ENCODE data around the gene CAMKMT.

Gene CAMKMT

DNA sequence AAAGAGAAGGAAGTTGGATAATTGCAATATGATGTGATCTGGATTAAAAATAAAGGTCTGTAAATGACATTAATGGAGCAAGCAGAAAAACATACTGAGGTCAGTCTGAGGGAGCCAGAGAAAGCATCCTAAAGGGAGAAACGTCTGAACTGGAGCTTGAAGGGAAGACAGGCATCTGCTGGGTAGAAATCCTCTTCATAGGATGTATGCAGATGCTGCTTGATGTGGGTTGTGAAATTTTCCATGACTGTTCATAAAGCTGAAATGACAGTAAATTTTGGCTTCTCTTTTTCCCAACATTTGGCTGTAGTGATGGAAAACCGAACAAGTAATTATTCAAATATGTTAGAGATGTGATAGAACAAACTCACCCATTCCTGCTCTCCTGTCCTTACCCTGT is 287.6 kb downstream of the CAMKMT start:
- no peak for DNase-seq (ENCODE audit: low spot score)

GRCh38 chr2:44650796-44651195 is 289.0 kb downstream of the CAMKMT start:
- DNase-seq (ENCODE audit: low spot score), result no peak

GRCh38 chr2:44651974-44652373 is 290.2 kb downstream of the CAMKMT start:
- no peak for DNase-seq (ENCODE audit: low spot score)

- no peak for DNase-seq (ENCODE audit: low spot score)
Observed at GRCh38 chr2:44652701-44653100, 291.0 kb downstream of the CAMKMT start.

GRCh38 chr2:44655401-44655864 is 293.7 kb downstream of the CAMKMT start:
- no peak for DNase-seq (ENCODE audit: low spot score)

- no peak for DNase-seq (ENCODE audit: low spot score)
Observed at GRCh38 chr2:44656460-44656859, 294.7 kb downstream of the CAMKMT start.

- DNase-seq (ENCODE audit: low spot score), result no peak
Observed at GRCh38 chr2:44663471-44664073, 301.8 kb downstream of the CAMKMT start.

GRCh38 chr2:44668336-44668735 is 306.6 kb downstream of the CAMKMT start:
- no peak for DNase-seq (ENCODE audit: low spot score)

GRCh38 chr2:44671276-44671675 is 309.5 kb downstream of the CAMKMT start:
- no peak for DNase-seq (ENCODE audit: low spot score)

DNA sequence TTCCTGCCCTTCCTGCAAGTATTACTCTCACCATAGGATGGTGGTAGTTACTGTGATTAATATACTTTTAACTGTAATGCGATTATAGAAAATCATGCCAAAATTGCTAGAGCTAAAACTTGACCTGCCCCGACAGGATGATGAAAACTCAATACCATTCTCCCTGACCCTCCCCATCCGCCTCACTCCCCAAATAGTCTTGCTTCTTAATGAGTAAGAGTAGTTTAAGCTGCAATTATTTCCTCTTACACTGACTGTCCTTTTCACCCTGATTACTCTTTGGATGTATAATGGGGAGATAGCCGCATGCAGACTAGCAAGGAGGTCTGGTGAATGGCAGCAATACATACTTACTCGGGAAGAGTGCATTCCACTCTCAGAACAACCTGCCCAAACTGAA is 310.2 kb downstream of the CAMKMT start:
- DNase-seq (ENCODE audit: low spot score), result no peak

GRCh38 chr2:44672431-44672830 is 310.7 kb downstream of the CAMKMT start:
- no peak for DNase-seq (ENCODE audit: low spot score)

DNA sequence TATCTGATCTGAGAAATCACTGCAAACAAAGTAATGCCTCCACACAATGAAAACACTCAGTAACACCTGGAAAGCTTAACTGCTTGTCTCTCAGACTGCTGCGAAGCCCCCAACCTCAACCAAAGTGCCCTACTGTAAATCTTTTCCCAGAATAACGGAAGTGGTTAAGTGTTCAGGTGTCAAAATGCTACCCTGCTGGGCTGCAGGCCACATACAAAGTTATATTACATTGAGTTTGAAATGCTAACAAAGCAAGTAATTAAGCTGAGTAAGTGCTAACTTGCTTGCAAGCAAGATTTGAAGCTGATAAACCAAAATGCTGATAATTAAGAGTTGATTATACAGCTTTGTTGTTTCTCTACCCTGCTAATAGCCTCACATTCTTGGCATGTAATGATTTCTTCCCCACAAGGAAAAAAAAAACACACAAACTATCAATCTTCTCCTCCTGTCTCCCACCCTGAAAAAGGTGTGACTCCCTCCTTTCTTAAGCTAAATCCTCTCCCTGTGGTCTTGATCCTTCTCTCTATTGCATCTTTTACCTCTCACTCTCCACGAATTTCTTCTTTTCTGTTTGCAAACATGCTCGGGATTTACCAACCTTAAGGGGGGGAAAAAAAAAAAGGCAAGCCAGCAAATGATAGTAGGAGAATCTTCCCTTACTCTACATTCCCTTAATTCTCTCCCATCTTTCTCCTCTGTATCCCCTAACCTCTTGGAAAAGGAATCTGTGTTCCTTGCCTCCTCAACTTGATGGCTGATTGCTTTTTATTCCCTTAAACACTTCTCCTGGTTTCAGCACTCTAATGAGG is 312.9 kb downstream of the CAMKMT start:
- DNase-seq (ENCODE audit: low spot score), result no peak

DNA sequence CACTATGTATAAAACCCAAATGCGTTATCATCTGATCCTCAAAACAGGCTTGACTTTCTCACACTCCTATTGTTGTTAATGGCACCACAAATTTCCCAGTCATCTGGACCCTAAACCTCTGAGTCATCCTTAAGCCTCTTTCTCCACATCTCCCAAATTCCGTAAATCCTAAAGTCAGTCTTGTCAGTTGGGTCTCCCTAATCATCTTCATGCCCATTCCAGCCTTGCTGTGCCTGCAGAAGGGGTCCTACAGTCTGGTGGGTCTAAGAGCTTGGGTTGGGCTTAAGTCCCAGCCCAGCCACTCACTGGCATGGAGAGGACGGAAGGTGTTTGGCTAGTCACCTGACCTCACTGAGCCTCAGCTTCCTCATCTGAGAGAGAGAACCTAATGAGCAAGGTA is 314.6 kb downstream of the CAMKMT start:
- no peak for DNase-seq (ENCODE audit: low spot score)

DNA sequence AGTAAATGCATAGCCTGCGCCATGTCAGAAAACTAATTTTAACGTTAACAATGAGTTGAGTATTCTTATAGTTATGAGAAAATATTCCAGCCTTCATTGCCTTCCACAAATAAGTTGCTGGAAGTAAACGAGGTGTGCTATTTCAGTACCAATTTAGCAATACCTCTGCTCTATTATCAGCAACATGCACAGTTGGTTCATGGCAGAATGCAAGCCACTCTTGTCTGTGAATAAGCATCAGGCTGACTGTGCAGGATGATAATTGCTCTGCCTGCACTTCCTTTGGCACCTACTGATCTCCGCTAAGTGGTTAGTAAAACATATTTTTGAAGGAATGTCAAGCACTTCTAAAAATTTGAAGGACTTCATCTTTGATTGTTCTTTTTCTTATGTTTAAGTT is 317.8 kb downstream of the CAMKMT start:
- DNase-seq (ENCODE audit: low spot score), result no peak

DNA sequence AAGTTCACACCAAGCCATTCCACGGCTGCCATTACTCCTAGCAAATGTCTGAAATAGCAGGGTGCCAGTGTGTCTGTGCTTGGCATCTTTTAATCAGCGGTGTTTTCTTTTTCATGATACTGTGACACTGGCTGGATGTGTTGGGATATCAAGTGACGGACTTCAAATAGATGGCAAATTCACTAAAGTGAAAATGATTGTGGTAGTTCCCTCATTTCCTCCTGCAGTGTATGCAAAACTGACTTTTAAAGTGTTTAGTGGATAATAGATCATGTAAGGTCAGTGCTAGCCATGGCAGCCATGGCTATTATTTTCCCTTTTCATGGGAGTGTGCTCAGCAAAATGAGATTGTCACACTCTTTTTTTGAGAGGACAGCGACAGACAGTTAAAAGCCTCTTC is 318.2 kb downstream of the CAMKMT start:
- DNase-seq (ENCODE audit: low spot score), result no peak

- DNase-seq (ENCODE audit: low spot score), result no peak
Observed at GRCh38 chr2:44680424-44680971, 318.8 kb downstream of the CAMKMT start.

DNA sequence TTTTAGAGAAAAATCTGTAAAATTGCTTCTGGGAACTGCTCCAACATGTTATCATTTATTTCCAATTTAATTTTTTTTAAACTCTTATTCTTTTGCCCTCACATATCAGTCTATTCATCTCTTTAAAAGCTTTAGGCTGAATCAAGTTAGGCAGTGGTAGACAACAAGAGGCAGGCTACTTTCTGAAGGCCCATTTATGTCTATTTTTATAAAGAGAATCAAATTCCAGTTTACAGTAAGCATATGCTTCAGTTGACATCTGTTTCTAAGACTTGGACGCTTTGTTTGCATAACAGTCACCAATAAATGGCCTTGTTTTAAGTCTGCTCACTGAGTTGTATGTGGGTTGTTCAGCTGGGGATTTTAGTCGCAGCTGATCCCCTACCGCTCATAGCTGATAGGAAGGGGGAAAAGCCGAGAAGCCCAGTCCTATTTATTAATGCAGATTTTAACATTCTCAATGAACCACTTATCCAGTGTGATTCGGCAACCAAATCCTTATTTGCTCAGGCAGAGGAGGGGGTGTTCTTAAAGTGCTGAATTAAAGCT is 319.3 kb downstream of the CAMKMT start:
- DNase-seq (ENCODE audit: low spot score), result no peak

- DNase-seq (ENCODE audit: low spot score), result no peak
Observed at GRCh38 chr2:44682459-44682858, 320.7 kb downstream of the CAMKMT start.

GRCh38 chr2:44684559-44684958 is 322.8 kb downstream of the CAMKMT start:
- no peak for DNase-seq (ENCODE audit: low spot score)

GRCh38 chr2:44686561-44686960 is 324.8 kb downstream of the CAMKMT start:
- DNase-seq (ENCODE audit: low spot score), result no peak

DNA sequence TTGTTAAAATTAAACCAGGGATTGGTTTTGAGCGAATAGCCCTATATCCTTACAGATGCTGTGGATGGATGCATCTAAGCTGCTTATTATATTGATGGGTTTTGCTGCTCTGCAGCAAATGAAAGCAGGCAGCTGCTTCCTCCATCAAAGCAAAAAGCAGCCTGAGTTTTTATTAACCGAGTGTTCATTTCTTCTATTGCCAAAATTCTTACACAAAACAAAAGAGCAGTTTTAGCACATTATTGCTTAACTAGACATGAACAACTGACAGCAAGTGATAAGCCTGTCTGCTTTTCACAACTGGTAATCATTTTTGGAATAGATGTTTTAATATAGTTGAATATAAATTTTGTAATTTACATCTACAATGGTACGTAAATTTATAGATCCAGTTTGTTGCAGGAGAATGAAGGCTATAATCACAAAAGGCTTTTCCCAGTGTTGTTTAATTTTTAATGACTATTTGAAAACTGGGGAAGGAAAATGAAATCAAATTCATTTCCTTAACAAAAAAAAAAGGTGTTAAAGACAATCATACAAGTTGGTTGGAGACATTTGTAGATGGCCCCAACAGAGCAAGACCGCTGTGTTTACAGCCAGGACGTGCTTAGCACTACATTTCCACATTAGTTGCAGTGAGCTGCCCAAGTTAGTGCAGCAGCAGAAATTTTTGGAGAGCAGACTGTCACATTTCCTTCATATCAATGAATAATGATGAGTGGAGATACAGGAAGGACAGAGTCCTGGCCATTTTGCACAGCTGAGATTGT is 326.1 kb downstream of the CAMKMT start:
- DNase-seq (ENCODE audit: low spot score), result no peak

- no peak for DNase-seq (ENCODE audit: low spot score)
Observed at GRCh38 chr2:44688456-44689124, 326.8 kb downstream of the CAMKMT start.
